Nephron (organoid): Measurements from ENCODE around the gene PLCB4.

Experiments used
- H3K27ac Mint-ChIP-seq, 3 experiments: 2 replicates each; pipeline ENCODE4 v1.8.0; 2020; ENCODE audit warnings: mixed read lengths in 3 of 3, mild to moderate bottlenecking in 2 of 3, moderate library complexity in 1 of 3
- H3K27me3 Mint-ChIP-seq: 2 replicates; pipeline ENCODE4 v1.8.0; 2021; ENCODE audit warnings: low read depth, mild to moderate bottlenecking, moderate library complexity, mixed read lengths
- H3K36me3 Mint-ChIP-seq: 2 replicates; pipeline ENCODE4 v1.8.0; 2020; ENCODE audit warnings: low read depth, mixed read lengths
- H3K4me1 Mint-ChIP-seq: 2 replicates; pipeline ENCODE4 v1.8.0; 2020; ENCODE audit warnings: mixed read lengths
- H3K4me3 Mint-ChIP-seq, 3 experiments: 2 replicates each; pipeline ENCODE4 v1.8.0; 2020; ENCODE audit warnings: mild to moderate bottlenecking in 3 of 3, mixed read lengths in 3 of 3, moderate library complexity in 2 of 3
- H3K9me3 Mint-ChIP-seq: 2 replicates; pipeline ENCODE4 v1.8.0; 2020; ENCODE audit warnings: mixed read lengths
- TF ChIP-seq, protein P1 (sequence below), 3 experiments: fragments of 200-600 bp; sonication (generic); IDR thresholded peaks; one replicate each; pipeline ENCODE4 v1.5.0; 2021; ENCODE audit warnings: antibody characterized with exemption in 3 of 3; ENCODE audit not compliant: unreplicated experiment in 3 of 3

The PLCB4 gene

DNA sequence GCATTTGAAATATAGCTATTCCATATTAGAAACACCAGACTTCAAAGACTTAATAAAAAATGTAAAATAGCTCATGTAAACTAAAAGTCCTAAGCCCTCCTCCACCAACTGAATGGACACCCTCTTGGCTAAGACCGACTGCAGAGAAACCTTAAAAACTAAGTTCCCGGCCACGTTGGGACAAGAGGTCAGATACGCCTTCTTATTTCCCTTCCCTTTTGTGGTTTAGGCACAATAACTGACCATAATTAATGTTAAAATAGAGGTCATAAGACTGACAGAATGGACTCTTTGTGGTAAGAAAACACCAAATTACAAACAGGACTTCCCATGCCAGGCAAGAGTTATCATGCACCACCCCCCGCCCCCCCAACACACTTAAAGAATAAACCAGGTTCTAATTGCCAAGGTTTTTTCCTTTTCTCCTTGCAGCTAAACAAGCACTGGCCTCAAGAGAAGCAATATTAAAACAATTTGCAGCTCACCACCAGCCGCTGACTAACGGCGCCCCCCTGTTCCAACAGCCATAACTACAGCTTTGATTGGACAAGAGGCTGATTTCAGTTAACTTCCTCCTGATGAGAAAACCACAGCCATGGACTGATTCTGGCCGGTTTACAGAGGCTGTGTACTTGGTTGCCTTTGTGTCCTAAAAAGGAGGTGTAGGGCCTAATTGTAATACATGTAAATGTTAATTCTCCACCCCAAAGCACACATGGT is 434.8 kb downstream of the PLCB4 start:
- Mint-ChIP-seq H3K4me3 (no peak overlapping the region), H3K9me3 (no peaks in the 10 kb centered on the region), H3K27me3 (peaks cover 50% of the 10 kb centered on the region), H3K4me1 (no peaks in the 10 kb centered on the region), H3K27ac (no peak overlapping the region), H3K36me3 (no peaks in the 10 kb centered on the region)
- TF ChIP-seq, protein P1, sequence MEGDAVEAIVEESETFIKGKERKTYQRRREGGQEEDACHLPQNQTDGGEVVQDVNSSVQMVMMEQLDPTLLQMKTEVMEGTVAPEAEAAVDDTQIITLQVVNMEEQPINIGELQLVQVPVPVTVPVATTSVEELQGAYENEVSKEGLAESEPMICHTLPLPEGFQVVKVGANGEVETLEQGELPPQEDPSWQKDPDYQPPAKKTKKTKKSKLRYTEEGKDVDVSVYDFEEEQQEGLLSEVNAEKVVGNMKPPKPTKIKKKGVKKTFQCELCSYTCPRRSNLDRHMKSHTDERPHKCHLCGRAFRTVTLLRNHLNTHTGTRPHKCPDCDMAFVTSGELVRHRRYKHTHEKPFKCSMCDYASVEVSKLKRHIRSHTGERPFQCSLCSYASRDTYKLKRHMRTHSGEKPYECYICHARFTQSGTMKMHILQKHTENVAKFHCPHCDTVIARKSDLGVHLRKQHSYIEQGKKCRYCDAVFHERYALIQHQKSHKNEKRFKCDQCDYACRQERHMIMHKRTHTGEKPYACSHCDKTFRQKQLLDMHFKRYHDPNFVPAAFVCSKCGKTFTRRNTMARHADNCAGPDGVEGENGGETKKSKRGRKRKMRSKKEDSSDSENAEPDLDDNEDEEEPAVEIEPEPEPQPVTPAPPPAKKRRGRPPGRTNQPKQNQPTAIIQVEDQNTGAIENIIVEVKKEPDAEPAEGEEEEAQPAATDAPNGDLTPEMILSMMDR (IDR thresholded peaks at IDR 0.05; ENCODE audit: unreplicated experiment in 3 of 3), result no peak

DNA sequence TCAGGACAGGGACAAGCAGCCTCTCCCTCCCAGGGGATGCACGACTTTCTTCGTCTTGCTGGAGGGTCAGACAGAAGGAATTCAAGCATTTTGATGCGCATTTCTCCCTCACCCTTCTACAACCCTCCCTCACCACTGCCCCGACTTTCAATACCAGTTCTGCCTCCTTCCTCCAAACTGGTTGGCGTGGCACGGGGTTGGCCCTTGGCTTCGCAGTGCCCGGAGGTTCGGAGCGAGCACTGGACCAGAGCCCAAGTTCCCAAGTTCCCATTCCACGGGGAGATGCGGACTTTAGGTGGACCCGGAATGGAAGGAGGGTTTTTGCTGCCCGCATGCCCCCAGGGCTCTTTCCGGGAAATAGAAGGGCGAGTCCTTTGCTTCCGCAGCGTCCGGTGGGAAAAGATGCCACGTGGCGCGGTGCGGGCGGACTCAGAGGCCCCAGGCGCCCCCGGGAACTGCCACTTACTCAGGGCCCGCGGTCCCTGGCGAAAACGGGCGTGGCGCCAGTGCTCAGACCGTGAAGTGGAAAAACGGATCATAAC is 437.5 kb downstream of the PLCB4 start:
- Mint-ChIP-seq H3K9me3 (no peaks in the 10 kb centered on the region), H3K36me3 (no peaks in the 10 kb centered on the region), H3K27ac (no peak overlapping the region), H3K4me3 (no peak overlapping the region), H3K4me1 (no peaks in the 10 kb centered on the region), H3K27me3 (peaks cover 77% of the 10 kb centered on the region)
- TF ChIP-seq, protein P1 (IDR thresholded peaks at IDR 0.05; ENCODE audit: unreplicated experiment in 3 of 3), result no peak

DNA sequence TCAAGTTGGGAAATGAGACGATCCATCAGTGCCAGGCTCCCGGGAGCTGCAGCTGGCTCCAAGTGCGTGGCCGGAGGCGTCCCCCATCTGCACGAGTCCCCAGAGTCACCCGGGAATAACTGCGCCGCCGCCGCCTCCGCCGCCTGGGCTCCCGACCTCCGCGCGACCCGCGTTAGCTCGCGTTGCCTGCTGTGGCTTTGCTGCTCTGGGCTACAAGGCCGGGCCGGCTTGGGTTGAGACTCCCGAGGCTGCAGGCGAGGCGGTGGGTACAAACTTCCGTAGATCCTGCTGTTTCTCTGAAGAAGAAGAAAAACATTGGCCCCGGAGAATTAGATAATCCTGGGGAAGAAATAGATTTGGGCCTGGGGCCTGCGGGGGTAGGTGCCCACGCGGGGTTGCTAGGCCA is 438.1 kb downstream of the PLCB4 start:
- no peaks in the 10 kb centered on the region for H3K36me3 Mint-ChIP-seq
- peak overlapping the region in 1 of 3 experiments; percentile 59 for H3K4me3 Mint-ChIP-seq
- no peaks in the 10 kb centered on the region for H3K9me3 Mint-ChIP-seq
- peaks cover 81% of the 10 kb centered on the region for H3K27me3 Mint-ChIP-seq
- TF ChIP-seq, protein P1 (IDR thresholded peaks at IDR 0.05; ENCODE audit: unreplicated experiment in 3 of 3), result no peak
- no peaks in the 10 kb centered on the region for H3K4me1 Mint-ChIP-seq
- H3K27ac Mint-ChIP-seq, result no peak overlapping the region

DNA sequence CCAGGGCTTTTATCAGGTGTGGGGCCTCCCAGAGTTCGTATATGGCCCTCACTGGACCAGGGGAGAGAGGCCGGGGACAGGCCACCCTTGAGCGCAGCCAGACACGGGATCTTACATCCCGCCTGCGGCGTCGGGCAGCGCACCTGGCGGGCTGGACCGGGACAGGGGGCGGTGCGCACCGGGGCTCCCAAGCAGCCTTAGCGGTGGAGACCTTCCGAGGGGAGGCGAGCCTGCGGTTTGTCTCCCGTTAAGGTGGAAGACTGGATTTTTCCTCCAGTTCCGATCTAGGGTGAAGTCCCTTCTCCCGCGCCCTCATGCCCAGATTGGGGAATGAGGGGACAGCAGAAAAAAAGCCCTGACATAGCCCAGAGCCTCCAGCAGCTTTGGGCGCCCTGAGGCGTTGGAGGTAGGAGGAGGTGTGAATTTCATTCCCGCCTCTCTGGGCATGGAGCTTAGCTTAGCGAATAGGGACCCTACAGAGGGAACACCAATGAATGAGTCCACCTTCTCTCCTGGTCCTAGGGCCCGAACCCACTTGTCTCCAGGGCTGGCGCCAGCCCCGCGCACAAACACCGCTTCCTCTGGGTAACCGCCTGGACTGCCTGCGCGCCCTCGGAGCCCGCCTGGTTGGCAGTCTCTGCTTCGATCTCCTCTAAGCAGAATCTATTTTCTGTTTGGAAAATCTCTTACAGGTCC is 438.8 kb downstream of the PLCB4 start:
- Mint-ChIP-seq H3K27me3 (peaks cover 88% of the 10 kb centered on the region), H3K36me3 (no peaks in the 10 kb centered on the region), H3K4me3 (peak overlapping the region in 1 of 3 experiments; percentile 41), H3K9me3 (no peaks in the 10 kb centered on the region), H3K27ac (no peak overlapping the region), H3K4me1 (no peaks in the 10 kb centered on the region)
- TF ChIP-seq, protein P1 (IDR thresholded peaks at IDR 0.05; ENCODE audit: unreplicated experiment in 3 of 3), result no peak

DNA sequence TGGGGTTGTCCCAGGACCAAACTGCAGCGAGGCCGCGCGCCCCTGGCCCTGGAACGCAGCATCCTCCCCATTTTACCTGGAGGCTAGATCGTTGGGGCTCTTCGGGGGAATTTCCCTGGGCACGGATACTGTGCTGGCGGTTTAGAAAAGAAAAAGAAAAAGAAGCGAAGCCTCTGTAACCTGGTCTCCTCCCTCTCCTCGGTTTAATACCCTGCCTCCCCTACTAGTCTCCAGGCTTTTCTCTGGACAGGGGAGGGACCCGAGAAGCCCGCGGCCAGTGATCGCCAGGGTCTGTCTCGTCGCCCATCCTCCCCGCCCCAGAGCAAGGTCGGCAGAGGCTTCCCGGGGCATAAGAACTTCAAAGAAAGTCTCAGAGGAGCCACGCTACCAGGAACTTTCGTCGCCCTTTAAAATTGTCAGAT is 439.4 kb downstream of the PLCB4 start:
- Mint-ChIP-seq H3K9me3 (no peaks in the 10 kb centered on the region), H3K36me3 (no peaks in the 10 kb centered on the region)
- TF ChIP-seq, protein P1 (IDR thresholded peaks at IDR 0.05; ENCODE audit: unreplicated experiment in 3 of 3), result no peak

More for the DNA sequence above, 439.4 kb downstream of the PLCB4 start:
- no peak overlapping the region for H3K27ac Mint-ChIP-seq
- H3K4me3 Mint-ChIP-seq, result peak overlapping the region in 1 of 3 experiments; percentile 41
- no peaks in the 10 kb centered on the region for H3K4me1 Mint-ChIP-seq
- peaks cover 89% of the 10 kb centered on the region for H3K27me3 Mint-ChIP-seq
